ENCODE measurements around the gene GLRA1. TPM values are rescaled to one million over a fixed set of nuclear protein-coding genes. Genes with fewer than 3 reads are reported as not detected.

Gene GLRA1
- total RNA-seq, 1 experiment from 2014 or later: not detected

DNA sequence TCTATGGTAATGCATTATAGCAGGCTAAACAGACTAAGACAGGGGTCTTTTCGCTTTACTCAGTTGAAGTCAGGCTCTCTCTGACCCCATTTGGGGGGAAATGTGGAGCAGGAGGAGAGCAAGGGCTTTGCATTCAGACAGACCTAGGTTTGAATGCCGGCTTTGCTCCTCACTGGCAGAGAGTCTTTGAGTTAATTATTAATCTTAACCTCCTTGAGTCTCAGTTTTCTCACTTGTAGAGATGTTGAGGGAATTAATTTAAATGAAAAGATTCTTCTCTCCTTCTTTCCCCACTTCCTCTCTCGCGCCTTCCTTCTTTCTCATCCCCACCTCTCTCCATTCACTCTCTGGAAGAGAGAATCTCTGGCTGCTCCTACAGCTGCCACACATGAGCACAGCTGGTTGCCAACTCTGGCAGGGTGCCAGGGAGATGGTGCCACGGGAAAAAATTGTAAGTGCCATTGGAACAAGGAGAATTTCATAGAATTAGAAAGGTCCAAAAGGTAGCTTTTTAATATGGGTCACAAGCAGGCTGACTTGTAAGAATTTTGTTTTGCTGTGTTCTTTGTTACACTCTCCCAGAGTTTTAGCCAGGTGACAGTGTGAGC is 25.2 kb upstream of the GLRA1 start:
- CTCF ChIA-PET: no interaction called here

DNA sequence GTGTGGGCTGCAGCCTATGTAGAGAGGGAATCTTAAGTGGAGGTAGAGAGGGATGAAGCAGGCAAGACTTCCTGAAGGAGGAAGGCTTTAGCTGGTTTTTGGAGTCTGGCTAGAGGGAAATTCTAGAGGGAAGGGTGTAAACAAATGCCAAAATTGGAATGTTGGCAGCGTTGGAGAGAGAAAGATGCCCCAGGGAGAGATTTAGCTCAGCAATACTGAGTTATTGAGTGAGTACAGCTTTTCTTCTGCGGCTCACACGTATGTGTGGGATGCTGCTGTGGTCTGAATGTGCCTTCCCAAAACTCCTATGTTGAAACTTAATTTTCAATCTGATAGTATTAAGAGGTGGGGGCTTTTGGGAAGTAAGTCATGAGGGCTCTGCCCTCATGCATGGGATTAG is 24.5 kb upstream of the GLRA1 start:
- TF ChIP-seq, protein P1, sequence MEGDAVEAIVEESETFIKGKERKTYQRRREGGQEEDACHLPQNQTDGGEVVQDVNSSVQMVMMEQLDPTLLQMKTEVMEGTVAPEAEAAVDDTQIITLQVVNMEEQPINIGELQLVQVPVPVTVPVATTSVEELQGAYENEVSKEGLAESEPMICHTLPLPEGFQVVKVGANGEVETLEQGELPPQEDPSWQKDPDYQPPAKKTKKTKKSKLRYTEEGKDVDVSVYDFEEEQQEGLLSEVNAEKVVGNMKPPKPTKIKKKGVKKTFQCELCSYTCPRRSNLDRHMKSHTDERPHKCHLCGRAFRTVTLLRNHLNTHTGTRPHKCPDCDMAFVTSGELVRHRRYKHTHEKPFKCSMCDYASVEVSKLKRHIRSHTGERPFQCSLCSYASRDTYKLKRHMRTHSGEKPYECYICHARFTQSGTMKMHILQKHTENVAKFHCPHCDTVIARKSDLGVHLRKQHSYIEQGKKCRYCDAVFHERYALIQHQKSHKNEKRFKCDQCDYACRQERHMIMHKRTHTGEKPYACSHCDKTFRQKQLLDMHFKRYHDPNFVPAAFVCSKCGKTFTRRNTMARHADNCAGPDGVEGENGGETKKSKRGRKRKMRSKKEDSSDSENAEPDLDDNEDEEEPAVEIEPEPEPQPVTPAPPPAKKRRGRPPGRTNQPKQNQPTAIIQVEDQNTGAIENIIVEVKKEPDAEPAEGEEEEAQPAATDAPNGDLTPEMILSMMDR (IDR thresholded peaks at IDR 0.05; ENCODE audit: insufficient read depth in 1 of 2, low read depth in 1 of 2, low read length in 1 of 2, severe bottlenecking in 1 of 2, unreplicated experiment in 1 of 2): no peak
- CTCF ChIA-PET: no interaction called here
- POLR2A ChIA-PET: no interaction called here

More for the DNA sequence above, 25.2 kb upstream of the GLRA1 start:
- Histone ChIP-seq H3K4me1 (no peaks in the 10 kb centered on the region), H3K4me3 (ENCODE audit: low read depth, low read length) (no peak overlapping the region), H3K27me3 (replicated peaks; ENCODE audit: control insufficient read depth, insufficient read depth, low read length) (0 out of 2 replicates have a peak, but pooled peaks cover 1% of the 10 kb centered on the region), H3K9me3 (no peaks in the 10 kb centered on the region), H3K36me3 (ENCODE audit: control insufficient read depth, insufficient read depth, low read length) (no peaks in the 10 kb centered on the region)
- no TSS peak for BruUV-seq (replicated peaks)
- POLR2A ChIA-PET: no interaction called here
- H3K27me3 Mint-ChIP-seq (ENCODE audit: insufficient read depth, unreplicated experiment): peaks cover 14% of the 10 kb centered on the region
- H3K36me3 Mint-ChIP-seq (ENCODE audit: insufficient read depth, unreplicated experiment): no peaks in the 10 kb centered on the region
- H3K4me1 Mint-ChIP-seq (ENCODE audit: low read depth, unreplicated experiment): no peaks in the 10 kb centered on the region
- no peak overlapping the region for H3K27ac Mint-ChIP-seq (ENCODE audit: unreplicated experiment)
- no peak for DNase-seq
- TF ChIP-seq, protein P1 (IDR thresholded peaks at IDR 0.05; ENCODE audit: insufficient read depth in 1 of 2, low read depth in 1 of 2, low read length in 1 of 2, severe bottlenecking in 1 of 2, unreplicated experiment in 1 of 2): no peak
- no peaks in the 10 kb centered on the region for H3K9me3 Mint-ChIP-seq (ENCODE audit: unreplicated experiment)
- H3K4me3 Mint-ChIP-seq (ENCODE audit: unreplicated experiment): no peak overlapping the region
- intact Hi-C loops (cut with micrococcal nuclease; ENCODE audit: unreplicated experiment): no loop called here

DNA sequence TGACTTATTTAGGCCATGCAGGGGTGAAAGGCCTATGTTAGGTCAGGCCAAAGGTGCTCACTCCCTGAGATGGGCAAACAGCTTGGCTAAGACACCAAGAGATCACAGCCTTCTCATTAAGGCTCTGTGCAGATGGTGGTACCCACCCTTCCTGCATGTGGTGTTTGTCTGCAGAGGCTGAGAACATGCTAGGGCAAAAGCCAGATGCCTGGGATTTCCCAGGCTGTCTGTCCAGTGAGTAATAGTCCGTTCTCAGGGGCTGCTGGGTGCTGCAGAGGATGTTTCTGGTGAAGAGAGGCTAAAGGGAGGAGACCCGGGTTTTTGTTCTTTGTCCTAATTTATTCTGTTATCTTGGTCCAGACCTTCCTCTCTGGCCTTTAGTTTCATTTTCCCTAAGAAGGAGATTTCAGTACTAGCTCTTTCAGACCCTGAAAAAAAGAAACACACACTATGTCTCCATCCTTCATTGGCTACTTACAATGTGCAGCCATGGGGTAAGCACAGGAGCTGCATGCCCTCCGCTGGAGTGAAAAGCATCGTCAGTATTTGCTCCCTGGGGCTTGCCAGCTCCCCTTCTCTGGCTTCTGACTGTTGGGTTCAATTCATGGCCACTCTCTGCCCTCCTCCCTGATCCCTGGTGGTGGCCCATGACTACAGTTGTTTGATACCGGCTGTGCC is 23.4 kb upstream of the GLRA1 start:
- no peaks in the 10 kb centered on the region for H3K9me3 Mint-ChIP-seq (ENCODE audit: unreplicated experiment)
- no peak for DNase-seq
- H3K36me3 Mint-ChIP-seq (ENCODE audit: insufficient read depth, unreplicated experiment): no peaks in the 10 kb centered on the region
- no peak overlapping the region for H3K4me3 ChIP-seq (ENCODE audit: low read depth, low read length)
- ChIA-PET CTCF (no interaction called here), POLR2A (no interaction called here)
- TF ChIP-seq, protein P1 (IDR thresholded peaks at IDR 0.05; ENCODE audit: insufficient read depth in 1 of 2, low read depth in 1 of 2, low read length in 1 of 2, severe bottlenecking in 1 of 2, unreplicated experiment in 1 of 2): no peak
- H3K4me1 ChIP-seq: no peaks in the 10 kb centered on the region
- H3K4me3 Mint-ChIP-seq (ENCODE audit: unreplicated experiment): no peak overlapping the region
- no peaks in the 10 kb centered on the region for H3K36me3 ChIP-seq (ENCODE audit: control insufficient read depth, insufficient read depth, low read length)
- peaks cover 17% of the 10 kb centered on the region for H3K27me3 Mint-ChIP-seq (ENCODE audit: insufficient read depth, unreplicated experiment)
- H3K9me3 ChIP-seq: no peaks in the 10 kb centered on the region
- BruUV-seq (replicated peaks): no TSS peak
- no peaks in the 10 kb centered on the region for H3K4me1 Mint-ChIP-seq (ENCODE audit: low read depth, unreplicated experiment)
- H3K27ac Mint-ChIP-seq (ENCODE audit: unreplicated experiment): no peak overlapping the region
- 0 out of 2 replicates have a peak, but pooled peaks cover 1% of the 10 kb centered on the region for H3K27me3 ChIP-seq (replicated peaks; ENCODE audit: control insufficient read depth, insufficient read depth, low read length)
- intact Hi-C loops (cut with micrococcal nuclease; ENCODE audit: unreplicated experiment): no loop called here

More for the DNA sequence above, 24.5 kb upstream of the GLRA1 start:
- intact Hi-C loops (cut with micrococcal nuclease; ENCODE audit: unreplicated experiment): no loop called here
- BruUV-seq (replicated peaks): no TSS peak
- Mint-ChIP-seq H3K9me3 (ENCODE audit: unreplicated experiment) (no peaks in the 10 kb centered on the region), H3K36me3 (ENCODE audit: insufficient read depth, unreplicated experiment) (no peaks in the 10 kb centered on the region), H3K4me3 (ENCODE audit: unreplicated experiment) (no peak overlapping the region), H3K4me1 (ENCODE audit: low read depth, unreplicated experiment) (no peaks in the 10 kb centered on the region), H3K27me3 (ENCODE audit: insufficient read depth, unreplicated experiment) (peaks cover 18% of the 10 kb centered on the region), H3K27ac (ENCODE audit: unreplicated experiment) (no peak overlapping the region)
- no peak for DNase-seq
- H3K4me1 ChIP-seq: no peaks in the 10 kb centered on the region
- H3K4me3 ChIP-seq (ENCODE audit: low read depth, low read length): no peak overlapping the region
- H3K36me3 ChIP-seq (ENCODE audit: control insufficient read depth, insufficient read depth, low read length): no peaks in the 10 kb centered on the region
- 0 out of 2 replicates have a peak, but pooled peaks cover 1% of the 10 kb centered on the region for H3K27me3 ChIP-seq (replicated peaks; ENCODE audit: control insufficient read depth, insufficient read depth, low read length)
- no peaks in the 10 kb centered on the region for H3K9me3 ChIP-seq
